HG03575 (cell line): ENCODE data around the gene EFNA2.

ENCODE experiments used
- ATAC-seq: cut with Tn5 transposase; IDR thresholded peaks from one replicate; pipeline ENCODE4 v1.9.1; 2021; ENCODE audit not compliant: unreplicated experiment, insufficient number of reproducible peaks, low FRiP score; ENCODE audit errors: extremely low read depth

EFNA2 gene

DNA sequence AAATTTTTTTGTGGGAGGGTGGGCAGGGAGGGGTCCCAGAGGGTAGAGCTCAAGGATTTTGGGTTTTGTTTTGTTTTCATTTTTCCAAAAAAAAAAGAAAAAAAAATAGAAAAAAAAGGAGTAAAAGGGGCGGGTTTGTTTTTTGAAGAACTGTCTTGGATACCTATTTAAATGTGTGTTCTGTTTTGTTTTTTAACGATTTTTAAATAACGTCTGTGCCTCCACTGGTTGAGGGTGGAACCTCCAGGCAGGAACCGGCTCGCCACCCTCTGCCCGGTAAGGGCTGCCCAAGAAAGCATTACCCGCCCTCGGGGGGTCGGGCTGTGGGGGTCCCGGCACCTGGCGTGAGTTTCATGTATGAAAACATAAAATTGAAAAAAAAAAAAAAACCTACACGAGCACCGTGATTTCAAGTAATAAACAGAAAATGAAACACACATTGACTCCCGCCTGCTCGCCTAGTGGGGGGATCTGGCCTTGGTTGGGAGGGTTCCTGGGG, 26.9 kb upstream of the EFNA2 start:
- no peak for ATAC-seq

DNA sequence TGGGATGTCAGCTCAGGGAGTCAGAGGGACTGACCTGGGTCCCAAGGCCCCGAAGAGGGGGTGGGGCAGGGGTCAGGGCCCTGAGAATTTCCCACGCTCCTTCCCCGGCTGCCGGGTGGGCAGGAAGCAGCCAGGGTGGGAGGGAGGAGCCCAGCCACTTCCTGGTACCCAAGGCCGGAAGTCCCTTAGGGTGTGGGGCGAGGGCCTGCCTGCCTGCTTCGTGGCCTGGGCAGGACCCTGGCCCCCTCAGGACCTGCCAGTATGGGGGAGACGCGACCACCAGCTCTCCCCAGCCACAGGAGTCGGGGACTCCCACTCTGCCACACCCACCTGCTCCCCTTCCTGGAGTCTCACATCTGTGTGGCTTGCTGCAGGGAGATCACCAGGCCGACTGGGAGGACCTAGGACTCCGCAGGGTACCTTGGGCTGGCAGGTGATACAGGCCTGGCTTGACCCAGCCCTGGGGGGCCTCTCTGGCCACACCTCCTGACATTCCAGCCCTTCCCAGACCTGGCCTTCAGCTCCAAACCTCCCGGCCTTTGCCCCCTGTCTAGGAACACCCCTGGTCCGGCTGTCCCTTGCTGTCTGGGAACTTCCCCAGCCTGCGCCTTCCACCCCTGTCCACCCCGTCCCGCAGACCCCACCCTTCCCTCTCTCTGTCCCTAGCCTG, 26.3 kb upstream of the EFNA2 start:
- no peak for ATAC-seq

DNA sequence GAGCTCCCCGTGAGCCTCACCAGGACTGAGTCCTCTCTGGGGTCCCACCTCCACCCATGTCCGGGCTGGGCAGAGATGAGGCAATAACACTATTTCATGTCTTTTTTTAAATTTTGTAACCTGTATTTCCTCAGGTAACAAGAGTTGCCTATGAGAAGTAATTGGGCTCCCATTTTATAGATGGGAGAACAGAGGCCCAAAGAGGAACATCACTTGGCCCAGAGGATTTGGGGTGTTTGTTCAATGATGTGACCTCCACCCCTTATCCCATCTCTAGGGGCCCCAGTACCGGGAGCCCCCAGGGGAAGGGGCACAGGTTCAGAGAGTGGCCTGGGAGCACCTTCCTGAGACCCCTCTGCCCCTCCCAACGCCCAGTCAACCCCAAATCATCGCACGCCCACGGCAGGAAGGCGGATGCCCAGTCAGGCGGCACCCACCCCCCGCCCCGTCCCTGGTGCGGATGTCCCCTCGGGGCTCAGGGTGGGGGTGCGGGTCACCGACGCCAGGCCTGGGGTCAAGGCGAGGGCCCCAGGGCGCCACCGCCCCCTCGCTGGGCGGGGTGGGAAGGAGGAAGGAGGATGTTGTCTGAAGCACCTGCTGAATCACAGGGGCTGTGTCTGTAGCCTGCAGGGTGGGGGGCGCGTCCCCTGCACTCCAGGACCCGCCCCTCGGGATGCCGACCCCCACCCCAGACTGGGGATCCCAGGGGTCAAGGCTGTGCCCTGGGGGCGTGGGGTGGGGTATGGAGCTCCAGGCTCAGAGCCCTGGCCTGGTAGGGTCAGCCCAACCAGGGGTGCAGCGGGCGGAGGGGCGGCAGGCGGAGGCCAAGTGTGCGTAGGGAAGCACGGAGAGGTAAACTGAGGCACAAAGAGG, 25.6 kb upstream of the EFNA2 start:
- no peak for ATAC-seq

DNA sequence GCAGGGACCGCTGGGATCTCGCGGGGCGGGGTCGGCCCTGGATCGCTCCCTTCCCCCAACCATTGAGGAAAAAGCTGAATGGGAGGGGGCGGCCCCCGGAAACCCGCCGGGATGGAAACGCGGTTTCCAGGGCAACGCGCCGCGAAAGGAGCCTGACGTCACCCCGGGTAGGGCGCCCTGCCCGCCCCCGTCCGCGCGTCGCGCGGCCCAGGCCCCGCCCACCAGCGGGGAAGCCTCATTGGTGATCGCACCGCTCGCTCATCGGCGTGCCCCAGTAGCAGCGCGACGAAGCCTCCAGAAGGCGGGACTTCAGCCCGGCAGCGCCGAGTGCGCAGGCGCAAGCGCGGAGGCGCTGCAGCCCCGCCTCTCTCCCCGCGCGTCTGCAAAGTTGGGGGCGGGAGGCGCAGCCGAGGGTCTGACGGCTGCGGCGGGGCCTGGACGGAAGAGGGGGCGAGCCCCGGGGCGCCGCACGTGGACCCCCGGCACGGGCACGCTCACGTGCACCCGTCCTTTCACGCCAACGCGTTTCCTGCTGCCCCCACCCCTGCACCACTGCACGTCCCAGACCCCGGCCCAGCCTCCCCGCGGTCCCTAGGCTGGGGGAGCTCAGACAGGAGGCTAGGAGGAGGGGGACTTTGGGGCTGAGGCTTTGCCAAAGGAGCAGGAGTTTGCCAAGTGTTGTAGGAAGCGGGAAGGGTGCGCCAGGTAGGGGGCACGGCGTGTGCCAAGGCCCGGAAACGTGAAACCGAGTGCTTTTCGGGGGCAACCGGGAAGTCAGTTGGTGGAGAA, 24.7 kb upstream of the EFNA2 start:
- ATAC-seq, result no peak

DNA sequence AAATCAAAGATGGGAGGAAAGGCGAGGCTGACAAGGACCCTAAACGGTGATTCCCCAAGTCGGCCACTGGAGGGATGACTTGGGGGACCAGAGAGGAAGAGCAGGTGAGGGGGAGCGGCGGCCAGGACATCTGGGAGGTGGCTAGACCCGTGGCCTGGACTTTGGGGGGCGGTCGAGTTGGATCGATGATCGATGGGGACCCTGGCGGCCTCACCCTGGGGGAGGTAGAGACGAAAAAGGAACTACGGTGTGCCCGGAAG, 24.2 kb upstream of the EFNA2 start:
- no peak for ATAC-seq

DNA sequence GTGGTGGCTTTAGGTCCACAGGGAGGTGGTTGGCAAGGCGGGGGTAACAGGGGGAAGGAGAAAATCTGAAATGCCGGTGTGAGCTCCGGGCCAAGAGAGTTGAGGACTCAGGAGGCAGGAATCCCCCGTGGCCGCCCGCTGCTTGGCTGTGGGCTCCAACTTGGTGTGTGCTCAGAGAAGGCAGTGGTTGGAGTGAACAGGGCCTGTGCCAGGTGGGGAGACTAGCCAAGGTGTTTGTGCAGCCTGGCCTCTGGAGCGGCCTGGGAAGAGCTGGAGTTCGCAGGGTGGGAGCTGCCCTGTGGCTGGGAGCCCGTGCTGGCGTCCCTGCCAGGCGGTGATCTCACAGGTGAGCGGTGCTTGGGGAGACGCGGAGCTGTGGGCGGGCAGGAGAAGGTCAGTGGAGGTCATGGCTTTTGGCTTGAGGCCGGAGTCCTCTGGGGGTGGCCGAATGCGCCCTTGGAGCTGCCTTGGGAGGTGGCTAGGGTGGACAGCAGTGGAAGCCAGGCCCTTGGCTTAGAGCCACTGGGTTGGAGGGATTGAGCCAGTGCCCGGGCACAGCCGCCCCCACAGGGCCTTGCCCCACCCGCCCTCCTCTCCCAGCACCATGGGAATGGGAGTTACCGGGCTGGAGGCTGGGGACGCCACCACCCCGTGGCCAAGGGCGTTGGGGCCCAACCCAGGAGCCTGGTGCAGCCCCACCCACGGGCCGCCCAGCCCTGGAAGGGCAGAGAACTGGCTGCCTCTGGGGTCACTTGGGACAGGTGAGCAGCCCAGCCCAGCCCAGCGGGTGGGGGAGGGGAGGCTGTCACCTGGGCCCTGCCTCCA, 23.7 kb upstream of the EFNA2 start:
- ATAC-seq, result no peak

DNA sequence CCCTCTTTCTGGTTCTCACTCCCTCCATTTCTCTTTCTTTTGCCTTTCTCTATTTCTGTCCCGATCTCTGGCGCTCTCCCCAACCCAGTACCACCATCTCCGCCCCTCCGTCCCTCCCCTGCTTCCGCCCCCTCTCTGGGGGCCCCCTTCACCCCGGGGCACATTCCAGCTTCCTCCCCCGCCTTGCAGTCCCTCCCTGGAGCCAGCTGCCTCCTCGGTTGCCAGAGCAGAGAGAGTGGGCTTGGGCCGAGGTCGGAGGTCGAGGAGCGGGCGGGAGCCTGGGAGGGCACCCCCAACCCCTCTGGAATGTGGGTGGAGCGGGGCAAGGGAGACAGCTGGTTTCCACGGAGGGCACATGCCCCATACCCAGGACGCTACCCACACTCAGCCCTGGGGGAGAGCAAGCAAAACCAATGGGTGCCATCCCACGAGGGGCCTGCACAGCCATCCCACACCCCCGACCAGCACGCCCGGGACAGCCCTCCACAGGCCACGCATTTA, 23.0 kb upstream of the EFNA2 start:
- no peak for ATAC-seq

DNA sequence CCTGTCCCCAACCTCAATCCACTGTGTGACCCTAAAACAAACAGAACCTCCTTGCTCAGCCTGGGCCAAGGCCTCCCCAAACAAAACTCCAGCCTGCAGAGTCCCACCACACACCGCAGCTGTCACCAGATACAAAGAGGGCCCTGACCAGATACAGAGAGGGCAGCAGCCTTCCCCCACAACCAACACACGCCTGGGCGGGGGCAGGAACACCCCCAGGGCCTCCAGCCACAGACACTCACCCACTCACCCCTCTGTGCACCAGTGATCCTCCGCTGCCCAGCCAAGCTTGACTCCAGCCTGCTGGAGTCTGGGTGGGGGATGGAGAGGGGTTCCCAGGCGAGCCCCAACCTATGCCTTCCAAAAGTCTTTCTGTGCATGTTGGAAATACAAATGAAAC, 22.5 kb upstream of the EFNA2 start:
- no peak for ATAC-seq

DNA sequence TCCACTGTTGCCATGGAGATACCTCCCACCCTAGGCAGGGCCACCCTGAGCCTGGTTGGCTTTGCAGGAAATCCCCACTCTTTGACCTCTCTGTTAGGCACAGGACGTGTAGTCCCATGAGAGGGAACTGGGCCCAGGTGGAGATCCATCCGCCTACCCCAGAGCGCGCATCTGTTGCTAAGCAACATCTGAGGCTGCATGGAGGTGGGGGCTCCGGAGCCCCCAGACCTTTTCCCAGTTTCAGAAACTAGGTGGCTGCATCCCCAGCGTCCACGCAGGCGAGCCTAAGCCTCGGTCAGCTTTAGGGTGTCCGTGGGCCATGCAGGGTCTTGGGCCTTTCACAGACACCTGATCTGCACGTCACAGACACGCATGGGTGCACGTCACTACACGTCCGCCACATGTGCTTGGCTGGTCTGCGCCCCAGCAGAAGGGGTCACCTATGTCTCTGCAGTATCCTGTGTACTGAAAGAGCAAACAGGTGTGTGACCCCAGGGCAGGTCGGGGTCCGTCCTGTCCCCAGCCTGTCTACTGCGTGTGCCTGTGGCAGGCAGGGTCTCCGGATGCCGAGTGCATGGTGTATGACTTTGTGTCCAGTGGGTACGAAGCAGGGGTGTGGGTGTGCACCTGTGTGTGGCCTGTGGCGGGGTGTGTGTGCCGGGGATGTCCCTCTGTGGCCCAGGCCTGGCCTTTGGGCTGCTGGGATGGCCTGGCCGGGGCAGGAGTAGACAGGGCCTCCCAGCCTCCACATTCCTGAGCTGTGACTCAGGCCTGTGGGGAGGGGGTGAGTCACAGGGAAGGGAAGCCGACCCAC, 20.7 kb upstream of the EFNA2 start:
- no peak for ATAC-seq

DNA sequence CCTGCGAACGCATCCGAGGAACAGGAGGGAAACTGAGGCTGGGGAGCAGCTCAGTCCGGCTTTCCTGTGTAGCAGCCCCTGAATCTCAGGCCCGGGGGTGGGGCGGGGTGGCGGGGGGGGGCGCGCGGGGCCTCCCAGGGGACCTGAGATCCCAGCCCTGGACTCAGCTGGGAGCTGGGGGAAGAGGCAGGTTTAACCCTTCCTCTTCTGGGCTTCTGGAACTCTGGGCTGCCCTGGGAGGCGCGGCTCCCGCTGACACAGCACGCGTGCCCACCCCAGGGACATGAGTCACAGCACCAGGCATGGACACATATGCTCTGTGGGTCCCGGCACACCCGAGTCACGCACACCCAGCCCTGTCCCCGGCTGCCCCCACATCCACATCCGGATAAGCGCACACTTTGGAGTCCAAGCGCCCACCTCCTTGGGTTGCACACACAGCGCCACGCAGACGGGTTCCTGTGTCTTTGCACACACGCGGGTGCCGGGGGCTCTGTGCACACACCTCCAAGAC, 20.0 kb upstream of the EFNA2 start:
- no peak for ATAC-seq

DNA sequence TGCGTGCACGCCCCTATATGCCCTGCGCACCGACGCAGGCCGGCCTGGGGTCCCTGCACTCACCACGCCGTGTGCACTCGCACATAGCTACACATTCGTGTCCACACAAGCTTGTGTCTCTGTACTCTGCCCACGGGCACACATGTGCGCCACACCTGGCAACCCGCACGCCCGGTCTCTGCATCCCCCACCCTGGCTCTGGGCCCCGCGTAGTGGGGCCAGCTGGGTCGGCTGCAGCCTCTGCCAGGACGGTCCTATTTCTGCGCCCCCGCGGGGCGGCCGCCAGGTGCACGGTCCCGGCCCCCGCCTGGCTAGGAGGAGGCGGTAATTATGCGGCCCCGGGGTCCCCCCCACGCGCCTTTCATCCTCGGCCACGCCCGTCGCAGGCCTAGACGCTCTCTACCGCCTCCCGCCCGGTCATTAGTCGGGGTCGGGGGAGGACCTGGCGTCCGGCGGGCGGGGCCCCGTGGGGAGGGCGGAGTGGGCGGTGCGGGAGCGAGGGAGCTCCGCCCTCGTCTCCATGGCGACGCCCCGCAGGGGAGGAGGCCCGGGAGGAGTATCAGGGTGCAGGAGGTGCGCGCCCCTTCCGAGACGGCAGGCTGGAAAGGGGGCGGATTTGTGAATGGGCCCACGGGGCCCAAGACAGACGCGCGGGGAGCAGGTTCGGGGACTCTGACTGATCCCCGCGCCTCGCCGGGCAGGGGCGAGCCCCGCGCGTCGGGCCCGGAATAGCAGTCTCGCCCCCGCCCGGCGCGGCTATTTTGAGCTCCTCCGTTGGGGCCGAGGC, 19.4 kb upstream of the EFNA2 start:
- ATAC-seq, result no peak

GRCh38 chr19:1266916-1267476, 18.7 kb upstream of the EFNA2 start:
- no peak for ATAC-seq

DNA sequence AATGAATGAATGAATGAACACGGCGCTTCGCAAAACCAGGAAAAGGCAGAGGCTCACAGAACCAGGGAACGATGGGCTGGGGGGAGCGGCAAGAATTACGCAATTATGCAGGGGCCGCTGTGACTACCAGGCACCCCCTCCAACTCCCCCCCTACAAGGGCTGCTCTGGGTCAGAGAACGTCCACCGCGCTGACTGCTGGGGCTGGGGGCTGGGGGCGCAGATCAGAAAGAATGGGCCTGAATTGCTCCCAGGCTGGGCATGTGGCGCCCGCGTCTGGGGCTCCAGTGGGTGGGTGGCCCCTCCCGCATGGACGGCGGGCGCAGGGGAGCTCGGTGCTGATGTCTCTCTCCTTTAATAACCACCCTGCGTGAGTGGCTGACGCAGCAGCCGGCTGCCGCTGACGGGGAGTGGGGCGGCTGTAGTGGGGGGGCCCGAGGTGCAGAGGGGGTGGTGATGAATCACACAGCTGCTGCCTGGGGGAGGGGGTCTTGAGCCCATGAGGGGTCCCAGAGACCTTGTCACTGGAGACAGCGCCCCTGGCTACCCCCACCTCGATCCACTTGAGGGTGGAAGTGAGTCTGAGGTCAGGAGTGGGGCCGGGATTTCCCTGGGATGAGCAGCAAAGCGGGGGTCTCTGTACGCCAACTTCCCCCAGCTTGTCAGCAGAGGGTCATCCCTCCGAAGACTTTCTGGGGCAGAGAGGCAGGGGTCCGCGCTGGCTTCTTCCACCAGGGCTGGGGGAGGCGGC, 18.0 kb upstream of the EFNA2 start:
- no peak for ATAC-seq

DNA sequence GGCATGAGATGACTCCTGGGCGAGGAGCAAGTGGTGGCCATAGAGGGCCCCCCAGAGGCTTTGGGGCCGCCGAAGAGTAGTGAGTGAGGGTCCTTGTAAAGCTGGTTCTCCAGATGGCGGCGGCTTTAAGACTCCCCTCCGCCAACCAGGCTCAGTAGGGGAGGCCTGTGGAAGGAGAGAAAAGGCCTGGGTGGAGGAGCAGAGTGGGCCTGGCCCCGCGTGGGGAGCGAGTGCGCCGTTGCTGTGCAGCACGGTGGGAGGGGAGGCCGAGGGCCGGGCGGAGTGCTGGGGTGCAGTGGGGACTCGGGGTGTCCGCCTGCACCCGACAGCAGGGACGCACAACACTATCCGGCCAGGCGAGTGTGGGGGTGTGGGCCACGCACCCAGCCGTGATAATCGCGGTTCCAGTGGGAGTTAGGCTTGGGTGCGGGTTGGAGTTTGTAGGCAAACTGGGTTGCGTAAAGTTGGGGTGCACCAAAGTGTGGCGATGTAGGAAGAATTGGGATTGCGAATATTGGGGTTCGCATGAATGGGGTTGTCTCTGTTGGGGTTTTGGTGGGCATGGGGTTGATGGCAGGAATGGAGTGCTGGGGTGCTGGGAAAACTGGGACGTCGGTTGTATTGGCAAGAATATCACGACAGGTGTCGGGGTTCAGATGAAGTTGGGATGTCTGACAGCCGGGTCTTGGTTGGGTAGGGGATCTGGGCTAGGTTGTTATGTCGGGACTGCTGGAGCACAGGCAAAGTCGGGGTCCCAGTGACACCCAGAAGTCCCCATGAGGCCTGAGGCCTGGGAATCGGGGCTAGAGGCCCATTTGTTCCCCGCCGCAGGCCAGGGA, 17.2 kb upstream of the EFNA2 start:
- no peak for ATAC-seq

DNA sequence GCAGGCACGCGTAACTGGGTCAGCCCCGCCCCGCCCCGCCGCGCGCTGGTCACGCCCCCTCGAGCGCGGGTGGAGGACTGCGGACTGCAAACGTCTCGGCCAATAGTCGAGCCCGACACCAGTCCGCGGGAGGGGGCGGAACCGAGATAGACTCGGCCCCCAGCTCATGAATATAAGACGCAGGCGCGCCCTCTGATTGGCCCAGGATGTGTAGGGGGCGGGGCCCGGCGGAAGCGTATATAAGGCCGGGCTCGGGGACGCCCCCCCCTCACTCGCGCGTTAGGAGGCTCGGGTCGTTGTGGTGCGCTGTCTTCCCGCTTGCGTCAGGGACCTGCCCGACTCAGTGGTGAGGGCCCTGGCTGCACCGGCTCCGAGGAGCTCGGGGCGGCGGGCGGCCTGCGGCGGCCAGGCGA, 16.6 kb upstream of the EFNA2 start, which contains the start of gene CIRBP:
Gene CIRBP (plus strand): TSS at position 268 of the 413 bp plus-strand sequence. CDS start 1,602 bp downstream, outside the sequence.
- ATAC-seq, result peak; percentile 38
